Memory B cell (primary cell): ENCODE results near the gene PRCC.

Experiments used
- ATAC-seq: fragments of 150-1000 bp; cut with Tn5 transposase; 2 replicates; pipeline ENCODE4 v1.10.0; 2021; ENCODE audit warnings: low read depth, mild to moderate bottlenecking, moderate library complexity
- DNase-seq, 2 donors: peaks; one replicate each; pipeline ENCODE4 v3.0.0; 2022; ENCODE audit warnings: low spot score in 2 of 2
- H3K27ac Mint-ChIP-seq: one replicate; pipeline ENCODE4 v1.8.0; 2022; ENCODE audit warnings: mild to moderate bottlenecking, moderate library complexity, mixed read lengths
- H3K27me3 Mint-ChIP-seq: one replicate; pipeline ENCODE4 v1.8.0; 2022; ENCODE audit warnings: mixed read lengths
- H3K36me3 Mint-ChIP-seq: one replicate; pipeline ENCODE4 v1.8.0; 2022; ENCODE audit warnings: mild to moderate bottlenecking, mixed read lengths
- H3K4me1 Mint-ChIP-seq: one replicate; pipeline ENCODE4 v1.8.0; 2022; ENCODE audit warnings: mixed read lengths
- H3K4me3 Mint-ChIP-seq: one replicate; pipeline ENCODE4 v1.8.0; 2022; ENCODE audit warnings: mild to moderate bottlenecking, moderate library complexity, mixed read lengths
- H3K9me3 Mint-ChIP-seq: one replicate; pipeline ENCODE4 v1.8.0; 2022; ENCODE audit warnings: mixed read lengths

Gene PRCC, protein sequence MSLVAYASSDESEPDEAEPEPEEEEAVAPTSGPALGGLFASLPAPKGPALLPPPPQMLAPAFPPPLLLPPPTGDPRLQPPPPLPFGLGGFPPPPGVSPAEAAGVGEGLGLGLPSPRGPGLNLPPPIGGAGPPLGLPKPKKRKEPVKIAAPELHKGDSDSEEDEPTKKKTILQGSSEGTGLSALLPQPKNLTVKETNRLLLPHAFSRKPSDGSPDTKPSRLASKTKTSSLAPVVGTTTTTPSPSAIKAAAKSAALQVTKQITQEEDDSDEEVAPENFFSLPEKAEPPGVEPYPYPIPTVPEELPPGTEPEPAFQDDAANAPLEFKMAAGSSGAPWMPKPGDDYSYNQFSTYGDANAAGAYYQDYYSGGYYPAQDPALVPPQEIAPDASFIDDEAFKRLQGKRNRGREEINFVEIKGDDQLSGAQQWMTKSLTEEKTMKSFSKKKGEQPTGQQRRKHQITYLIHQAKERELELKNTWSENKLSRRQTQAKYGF

DNA sequence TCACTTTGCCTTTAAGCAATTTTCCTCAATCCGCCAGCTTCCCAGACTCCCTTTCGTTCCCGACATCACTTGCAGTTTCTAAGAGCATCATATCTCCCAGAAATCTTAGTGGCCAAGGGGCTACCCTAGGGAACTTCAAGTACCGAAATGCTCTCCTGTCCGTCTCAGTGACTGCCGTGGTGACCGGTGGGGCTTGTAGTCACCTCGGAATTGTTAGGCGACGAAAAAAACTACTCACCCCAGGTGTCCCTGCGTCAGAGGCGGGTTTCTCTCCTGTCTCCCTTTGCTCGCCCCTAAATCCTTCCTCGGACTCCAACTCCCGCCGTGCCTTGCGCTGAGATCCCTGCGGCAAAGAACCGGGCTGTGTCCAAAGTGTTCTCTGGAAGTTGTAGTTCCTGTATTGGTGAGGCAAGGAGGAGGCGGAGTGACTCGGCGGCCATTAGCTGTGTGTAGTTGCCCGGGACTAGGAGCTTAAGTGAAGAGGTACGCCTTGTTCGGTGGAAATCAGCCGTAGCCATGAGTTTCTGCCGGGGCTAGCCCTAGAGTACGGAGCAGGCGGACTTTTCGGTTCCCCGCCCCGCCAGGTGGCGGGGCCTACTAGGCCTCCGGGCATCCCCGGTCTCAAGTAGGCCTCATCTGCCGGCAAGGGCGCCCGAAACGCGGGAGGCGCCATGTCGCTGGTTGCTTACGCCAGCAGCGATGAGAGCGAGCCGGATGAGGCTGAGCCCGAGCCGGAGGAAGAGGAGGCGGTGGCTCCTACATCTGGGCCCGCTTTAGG, at the start of gene PRCC:
TSS of gene PRCC (plus strand) at position 435 of the 778 bp plus-strand sequence. CDS start at position 672, 237 bp downstream.
- peaks cover 27% of the 10 kb centered on the region for H3K4me1 Mint-ChIP-seq
- peak; percentile 89 to 95 for DNase-seq
- peak; percentile 91 for ATAC-seq
- H3K4me3 Mint-ChIP-seq, result no peak within 1 kb of the TSS
- peaks cover 13% of the 10 kb centered on the region for H3K36me3 Mint-ChIP-seq
- no peaks in the 10 kb centered on the region for H3K27me3 Mint-ChIP-seq
- H3K9me3 Mint-ChIP-seq, result no peaks in the 10 kb centered on the region
- H3K27ac Mint-ChIP-seq, result no peak within 1 kb of the TSS

DNA sequence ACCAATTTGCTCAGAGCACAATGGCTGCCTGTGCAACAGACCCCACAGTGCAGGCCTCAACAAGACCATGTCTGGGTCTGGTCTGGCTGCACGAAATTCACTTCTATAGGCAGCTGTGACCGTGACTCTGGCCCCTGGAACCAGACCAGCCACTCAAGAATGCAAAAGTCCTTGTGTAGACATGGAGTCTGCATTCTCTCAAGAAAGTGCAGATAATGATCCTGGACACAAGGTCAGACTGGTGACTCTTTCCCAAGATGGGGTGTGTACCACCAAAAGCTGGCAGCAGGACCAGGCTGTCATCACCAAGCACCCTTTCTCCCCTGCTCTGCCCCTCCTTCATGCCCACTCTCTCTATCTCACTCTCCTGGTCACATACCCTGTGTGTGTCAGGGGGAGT, 46.2 kb upstream of the PRCC start:
- peaks cover 13% of the 10 kb centered on the region for H3K4me1 Mint-ChIP-seq
- H3K9me3 Mint-ChIP-seq, result no peaks in the 10 kb centered on the region
- no peak overlapping the region for H3K27ac Mint-ChIP-seq
- no peak overlapping the region for H3K4me3 Mint-ChIP-seq
- ATAC-seq (no peak), DNase-seq (no peak)
- H3K36me3 Mint-ChIP-seq, result peaks cover 26% of the 10 kb centered on the region
- H3K27me3 Mint-ChIP-seq, result no peaks in the 10 kb centered on the region

DNA sequence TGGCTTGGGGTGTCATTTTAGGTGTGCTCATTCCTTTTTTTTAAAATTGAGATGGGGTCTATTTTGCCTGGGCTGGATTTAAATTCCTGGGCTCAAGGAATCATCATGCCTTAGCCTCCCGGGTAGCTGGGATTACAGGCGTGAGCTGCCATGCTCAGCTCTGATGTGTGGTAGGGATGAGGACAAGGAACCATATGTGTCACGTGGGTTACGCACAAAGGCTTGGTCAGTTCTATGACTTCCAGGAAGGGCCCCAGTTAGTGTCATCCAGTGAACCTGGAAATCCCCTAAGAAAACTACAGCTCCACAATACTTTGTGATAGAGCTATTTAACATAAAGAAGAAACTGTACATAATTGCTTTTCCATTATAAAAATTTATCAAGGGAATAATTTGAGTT, 45.8 kb upstream of the PRCC start:
- DNase-seq, result no peak
- H3K4me3 Mint-ChIP-seq, result no peak overlapping the region
- no peaks in the 10 kb centered on the region for H3K9me3 Mint-ChIP-seq
- H3K36me3 Mint-ChIP-seq, result peaks cover 24% of the 10 kb centered on the region
- no peaks in the 10 kb centered on the region for H3K27me3 Mint-ChIP-seq
- peaks cover 13% of the 10 kb centered on the region for H3K4me1 Mint-ChIP-seq
- no peak overlapping the region for H3K27ac Mint-ChIP-seq
- no peak for ATAC-seq

DNA sequence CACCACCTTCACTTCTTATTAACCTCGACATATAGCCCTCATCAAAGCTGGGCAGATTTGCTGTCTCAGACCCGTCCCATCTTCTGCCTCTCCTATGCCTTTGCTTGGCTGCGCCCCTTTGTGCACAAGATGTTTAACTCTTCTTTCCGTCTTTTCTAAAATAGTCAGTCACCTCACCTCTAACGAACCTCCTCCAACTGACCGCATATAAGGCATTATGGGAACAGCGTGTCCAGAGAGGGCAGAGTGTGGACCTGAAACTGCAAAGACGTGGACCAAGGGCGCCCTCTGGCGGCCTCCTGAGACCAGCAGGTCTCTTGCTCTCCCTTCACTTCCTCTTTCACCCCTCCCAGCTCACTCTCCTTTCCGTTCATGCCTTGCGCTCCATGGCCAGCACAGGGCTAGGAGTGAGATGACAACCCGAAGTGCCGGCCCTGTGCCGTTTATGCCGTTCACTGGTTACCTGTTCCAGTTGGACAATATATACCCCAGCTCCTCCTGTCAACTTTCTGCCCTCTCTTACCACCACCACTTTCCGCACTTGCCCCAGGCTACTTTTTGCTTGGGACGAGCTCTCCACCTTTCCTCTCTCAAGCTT, 41.6 kb upstream of the PRCC start:
- Mint-ChIP-seq H3K27me3 (no peaks in the 10 kb centered on the region), H3K27ac (no peak overlapping the region), H3K36me3 (peaks cover 18% of the 10 kb centered on the region), H3K4me1 (peaks cover 32% of the 10 kb centered on the region), H3K4me3 (no peak overlapping the region), H3K9me3 (no peaks in the 10 kb centered on the region)
- peak; percentile 77 to 78 for DNase-seq
- peak; percentile 34 for ATAC-seq

DNA sequence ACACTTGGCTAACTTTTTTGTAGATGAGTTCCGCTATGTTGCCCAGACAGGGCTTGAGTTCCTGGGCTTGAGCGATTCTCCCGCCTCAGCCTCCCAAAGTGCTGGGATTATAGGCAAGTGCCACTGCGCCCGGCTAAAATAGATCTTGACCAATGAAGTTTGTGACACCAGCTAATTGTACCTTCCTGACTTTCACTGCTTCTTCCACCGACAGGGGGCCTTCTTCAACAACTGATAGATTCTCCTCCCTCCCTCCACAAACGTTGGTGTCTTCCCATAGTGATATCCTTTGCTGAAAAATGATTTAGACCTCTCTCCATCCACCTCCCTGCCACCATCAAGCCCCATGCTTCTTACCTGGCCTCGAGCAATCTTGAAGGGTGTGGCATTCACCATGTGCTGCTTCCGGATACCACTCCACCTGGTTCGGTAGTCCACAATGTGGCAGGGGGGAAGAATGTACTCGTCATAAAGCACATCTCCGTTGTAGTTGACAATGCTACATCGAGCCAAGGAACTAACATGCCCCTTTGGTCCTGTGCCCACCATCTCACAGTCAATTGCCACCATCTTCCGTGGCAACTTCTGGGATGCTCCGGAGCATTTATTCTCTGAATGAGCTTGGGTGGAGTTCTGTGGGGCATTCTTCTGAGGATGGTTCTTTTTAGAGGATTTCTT, 40.6 kb upstream of the PRCC start:
- Mint-ChIP-seq H3K27ac (no peak overlapping the region), H3K27me3 (no peaks in the 10 kb centered on the region), H3K4me1 (peaks cover 36% of the 10 kb centered on the region), H3K4me3 (no peak overlapping the region), H3K36me3 (peaks cover 18% of the 10 kb centered on the region), H3K9me3 (no peaks in the 10 kb centered on the region)
- ATAC-seq (no peak), DNase-seq (peak in 1 of 2 donors; percentile 38)

DNA sequence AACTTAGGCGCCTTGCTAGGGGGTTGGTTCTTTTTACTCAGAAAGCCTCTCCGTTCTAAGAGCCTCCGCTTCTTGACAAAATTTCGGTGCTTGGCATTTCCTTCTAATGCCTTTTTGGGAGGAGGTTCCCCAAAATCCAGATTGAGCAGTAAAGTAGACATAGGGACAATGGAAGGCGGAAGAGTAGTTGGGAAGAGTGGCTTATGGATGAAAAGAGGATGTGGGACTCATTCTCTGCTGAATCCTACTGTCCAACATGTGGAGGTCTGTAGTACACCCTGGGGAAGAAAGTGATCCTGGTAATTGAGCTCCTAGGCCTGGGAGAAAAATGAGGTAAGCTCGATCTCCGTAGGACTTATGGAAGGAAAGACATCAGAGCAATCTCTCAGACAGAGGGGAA, 39.8 kb upstream of the PRCC start:
- H3K4me3 Mint-ChIP-seq, result no peak overlapping the region
- peaks cover 36% of the 10 kb centered on the region for H3K4me1 Mint-ChIP-seq
- ATAC-seq (no peak), DNase-seq (no peak)
- no peaks in the 10 kb centered on the region for H3K9me3 Mint-ChIP-seq
- peaks cover 18% of the 10 kb centered on the region for H3K36me3 Mint-ChIP-seq
- peak overlapping the region; percentile 99 for H3K27ac Mint-ChIP-seq
- H3K27me3 Mint-ChIP-seq, result no peaks in the 10 kb centered on the region

DNA sequence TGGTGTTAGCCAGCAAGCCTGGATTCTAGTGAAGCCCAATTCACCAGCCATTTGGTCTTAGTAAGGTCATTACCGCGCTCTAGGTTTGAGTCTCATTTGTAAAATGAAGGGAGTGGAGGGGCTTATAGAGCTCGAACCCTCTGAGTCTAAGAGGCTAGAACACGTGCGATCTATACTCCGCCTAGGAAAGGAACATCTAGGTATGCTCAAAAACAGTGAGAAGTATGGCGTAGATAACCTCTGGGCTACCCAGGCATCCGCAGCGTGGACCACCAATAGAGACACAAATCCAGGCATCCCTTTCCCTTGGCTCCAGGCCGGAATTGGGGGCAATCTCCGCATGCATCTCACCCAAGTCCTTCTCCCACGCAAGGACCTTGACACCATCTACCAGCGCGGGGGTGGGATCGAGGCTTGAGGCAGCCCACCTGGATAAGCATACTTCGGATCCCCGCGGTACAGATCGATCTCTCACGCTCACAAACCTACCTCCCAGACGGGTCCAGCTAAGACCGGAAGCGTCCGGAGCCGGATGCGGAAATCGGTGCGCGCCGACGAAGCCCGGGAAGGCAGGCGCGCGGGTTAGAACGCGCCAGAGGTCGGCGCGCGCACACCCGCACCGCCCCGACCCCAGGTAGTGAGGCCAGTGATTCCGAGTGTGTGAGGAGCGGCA, 39.3 kb upstream of the PRCC start, which contains the start of gene METTL25B:
TSS of gene METTL25B (plus strand) at position 544 of the 673 bp plus-strand sequence. CDS start 636 bp downstream, outside the sequence.
- Mint-ChIP-seq H3K9me3 (no peaks in the 10 kb centered on the region), H3K36me3 (peaks cover 20% of the 10 kb centered on the region), H3K4me3 (no peak within 1 kb of the TSS), H3K27ac (peak within 1 kb of the TSS; percentile 99), H3K4me1 (peaks cover 36% of the 10 kb centered on the region), H3K27me3 (no peaks in the 10 kb centered on the region)
- DNase-seq, result no peak
- ATAC-seq, result peak; percentile 50

DNA sequence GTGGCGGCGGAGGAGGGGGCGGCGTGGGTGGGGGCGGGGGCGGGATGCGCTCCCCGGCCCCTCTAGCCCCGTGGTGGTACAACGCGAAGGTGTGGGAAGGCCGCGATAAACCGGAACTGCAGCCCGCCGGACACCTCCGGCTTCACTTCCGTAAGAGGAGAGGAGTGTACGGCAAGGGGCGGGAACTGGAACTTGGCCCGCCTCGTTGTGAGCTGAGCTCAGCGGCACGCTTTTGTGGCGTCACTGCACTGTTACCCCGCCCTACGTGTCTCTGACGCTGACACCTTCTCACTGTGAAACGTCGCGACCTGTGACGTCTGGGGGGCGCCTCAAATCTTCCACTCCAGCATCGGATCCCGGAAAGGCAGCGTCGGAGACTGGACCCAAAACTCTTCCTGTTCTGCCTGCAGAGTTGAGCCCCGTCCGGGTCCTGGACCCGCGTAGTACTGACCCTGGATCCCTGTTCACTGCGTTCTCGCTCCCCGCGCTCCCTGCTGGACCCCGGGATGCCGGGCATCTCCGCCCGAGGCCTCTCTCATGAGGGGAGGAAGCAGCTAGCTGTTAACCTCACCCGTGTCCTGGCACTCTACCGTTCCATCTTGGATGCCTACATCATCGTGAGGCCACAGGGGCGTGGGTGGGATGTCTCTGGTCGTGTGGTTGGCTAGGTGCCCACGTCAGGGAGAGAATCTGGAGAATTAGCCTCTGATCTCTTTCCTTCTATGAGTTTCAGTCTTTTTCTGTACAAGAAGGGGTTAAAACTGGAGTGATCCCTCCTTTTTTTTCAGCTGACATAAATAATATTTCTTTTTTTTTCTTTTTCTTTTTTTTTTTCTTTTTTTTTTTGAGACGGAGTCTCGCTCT, 38.5 kb upstream of the PRCC start, which contains the start of gene ISG20L2:
TSS of gene ISG20L2 (minus strand) at position 168 of the 864 bp plus-strand sequence. CDS start 1,114 bp downstream, outside the sequence.
- ATAC-seq (peak; percentile 92), DNase-seq (peak; percentile 85 to 92)
- peaks cover 30% of the 10 kb centered on the region for H3K4me1 Mint-ChIP-seq
- no peaks in the 10 kb centered on the region for H3K9me3 Mint-ChIP-seq
- H3K36me3 Mint-ChIP-seq, result peaks cover 15% of the 10 kb centered on the region
- H3K4me3 Mint-ChIP-seq, result no peak within 1 kb of the TSS
- H3K27ac Mint-ChIP-seq, result peak within 1 kb of the TSS; percentile 99
- no peaks in the 10 kb centered on the region for H3K27me3 Mint-ChIP-seq

DNA sequence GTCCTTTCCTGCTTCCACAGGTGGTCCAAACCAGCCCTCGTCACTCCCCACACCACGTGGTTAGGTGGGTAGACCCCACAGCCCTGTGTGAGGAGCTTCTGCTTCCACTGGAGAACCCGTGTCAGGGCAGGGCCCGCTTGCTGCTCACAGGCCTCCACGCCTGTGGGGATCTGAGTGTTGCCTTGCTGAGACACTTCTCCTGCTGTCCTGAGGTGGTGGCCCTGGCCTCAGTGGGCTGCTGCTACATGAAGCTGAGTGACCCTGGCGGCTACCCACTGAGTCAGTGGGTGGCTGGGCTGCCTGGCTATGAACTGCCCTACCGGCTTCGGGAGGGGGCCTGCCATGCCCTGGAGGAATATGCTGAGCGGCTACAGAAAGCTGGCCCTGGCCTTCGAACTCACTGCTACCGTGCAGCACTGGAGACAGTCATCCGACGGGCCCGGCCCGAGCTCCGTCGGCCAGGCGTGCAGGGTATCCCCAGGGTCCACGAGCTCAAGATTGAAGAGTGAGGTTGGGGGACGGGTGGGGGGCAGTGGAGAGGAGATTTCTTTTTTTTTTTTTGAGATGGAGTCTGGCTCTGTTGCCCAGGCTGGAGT, 33.2 kb upstream of the PRCC start:
- Mint-ChIP-seq H3K4me3 (no peak overlapping the region), H3K27me3 (no peaks in the 10 kb centered on the region), H3K27ac (no peak overlapping the region), H3K9me3 (no peaks in the 10 kb centered on the region), H3K36me3 (peaks cover 16% of the 10 kb centered on the region), H3K4me1 (peaks cover 14% of the 10 kb centered on the region)
- no peak for DNase-seq
- ATAC-seq, result no peak

DNA sequence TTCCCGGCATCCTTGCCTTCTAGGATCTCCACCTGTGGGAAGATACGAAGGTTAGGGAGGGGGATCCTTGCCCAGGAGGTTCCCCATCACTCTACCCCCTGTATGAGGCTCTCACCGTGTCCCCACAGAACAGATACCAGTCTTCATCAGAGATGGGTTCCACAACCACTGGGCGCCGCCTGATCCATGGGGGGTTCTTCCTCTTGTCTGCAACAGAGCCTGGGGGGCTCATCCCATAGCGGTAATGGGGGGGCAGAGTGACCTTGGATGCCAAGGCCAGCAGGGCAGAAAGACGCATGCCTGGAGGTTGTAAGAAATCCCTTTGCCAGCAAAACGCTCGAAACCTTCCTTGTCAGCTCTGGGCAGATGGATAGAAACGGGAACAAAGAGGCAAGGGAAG, 28.9 kb upstream of the PRCC start:
- H3K27me3 Mint-ChIP-seq, result no peaks in the 10 kb centered on the region
- H3K36me3 Mint-ChIP-seq, result peaks cover 13% of the 10 kb centered on the region
- peaks cover 14% of the 10 kb centered on the region for H3K4me1 Mint-ChIP-seq
- H3K9me3 Mint-ChIP-seq, result no peaks in the 10 kb centered on the region
- ATAC-seq (no peak), DNase-seq (no peak)
- no peak overlapping the region for H3K4me3 Mint-ChIP-seq
- peak overlapping the region; percentile 31 for H3K27ac Mint-ChIP-seq

DNA sequence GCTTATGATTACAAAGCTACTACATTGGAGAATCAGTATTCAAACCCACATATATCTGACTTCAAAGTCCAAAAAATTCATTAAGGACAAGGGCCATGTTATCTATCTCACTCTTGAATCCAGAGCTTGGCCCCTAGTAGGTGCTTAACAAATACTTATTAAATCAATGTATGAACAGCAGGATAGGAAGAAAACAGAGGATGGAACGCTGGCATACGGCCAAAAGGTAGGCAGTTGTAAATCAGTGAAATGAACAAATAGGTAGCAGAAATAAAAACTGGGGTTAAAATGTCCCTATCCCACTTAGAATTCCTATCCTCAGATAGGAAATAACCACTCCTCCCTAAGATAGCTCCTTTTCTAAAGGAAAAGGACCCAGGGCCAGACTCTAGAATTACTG, 28.4 kb upstream of the PRCC start:
- Mint-ChIP-seq H3K27me3 (no peaks in the 10 kb centered on the region), H3K9me3 (no peaks in the 10 kb centered on the region), H3K27ac (peak overlapping the region; percentile 31), H3K4me1 (peaks cover 14% of the 10 kb centered on the region), H3K4me3 (no peak overlapping the region), H3K36me3 (peaks cover 18% of the 10 kb centered on the region)
- no peak for ATAC-seq
- no peak for DNase-seq

DNA sequence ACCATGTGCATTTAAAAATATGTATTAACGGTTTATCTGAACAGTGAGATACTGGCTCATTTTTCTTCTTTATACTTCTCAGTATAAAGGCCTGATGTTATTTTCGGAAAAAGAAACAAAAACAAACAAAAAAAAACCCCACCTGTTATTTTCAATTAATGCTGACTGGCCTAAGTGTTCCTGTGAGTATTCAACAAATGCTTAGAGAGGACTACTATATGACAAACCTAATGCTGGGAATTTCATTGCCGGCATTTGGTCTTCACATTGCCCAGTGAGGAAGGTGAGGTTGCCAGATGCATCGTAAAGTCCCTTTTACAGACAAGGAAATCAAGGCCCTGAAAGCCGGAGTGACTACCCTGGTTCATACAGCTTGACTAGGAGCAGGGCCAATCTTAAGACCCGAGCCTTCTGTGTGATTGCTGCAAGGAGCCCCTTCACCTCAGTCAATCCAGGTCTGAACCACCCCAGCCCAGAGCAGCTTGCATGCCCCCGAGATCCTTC, 27.0 kb upstream of the PRCC start:
- peaks cover 14% of the 10 kb centered on the region for H3K4me1 Mint-ChIP-seq
- H3K4me3 Mint-ChIP-seq, result peak overlapping the region; percentile 95
- H3K27me3 Mint-ChIP-seq, result no peaks in the 10 kb centered on the region
- ATAC-seq (no peak), DNase-seq (no peak)
- H3K36me3 Mint-ChIP-seq, result peaks cover 26% of the 10 kb centered on the region
- H3K27ac Mint-ChIP-seq, result peak overlapping the region; percentile 97
- H3K9me3 Mint-ChIP-seq, result no peaks in the 10 kb centered on the region
